Mammary epithelial cell (primary cell): Measurements from ENCODE around the gene TMEM132C.

Experiments
- CTCF ChIP-seq, 2 donors: IDR thresholded peaks in 1 of 2; conservative IDR thresholded peaks in 1 of 2; 2 replicates each; pipeline ENCODE4 v1.5.1; 2011 to 2012; ENCODE audit warnings: inconsistent platforms in 2 of 2, low read length in 2 of 2, mild to moderate bottlenecking in 2 of 2, control low read depth in 1 of 2, low read depth in 1 of 2; ENCODE audit not compliant: insufficient read depth in 1 of 2; ENCODE audit errors: extremely low read depth in 1 of 2
- EZH2 ChIP-seq: IDR thresholded peaks from 2 replicates; pipeline ENCODE4 v1.6.1; 2012; ENCODE audit warnings: low read length, inconsistent platforms, borderline replicate concordance

GRCh38 chr12:128224226-128224625 lies 42.7 kb upstream of the TMEM132C start:
- TF ChIP-seq CTCF (conservative IDR thresholded peaks at IDR 0.05 in 1 of 2, IDR thresholded peaks at IDR 0.05 in 1 of 2; ENCODE audit: extremely low read depth in 1 of 2, insufficient read depth in 1 of 2, low read depth in 1 of 2, low read length in 2 of 2) (no peak), EZH2 (no peak)
